GM12864 (cell line): ENCODE data around the gene COL8A1.

Source experiments
- DNase-seq: peaks from one replicate; pipeline ENCODE4 v3.0.0-alpha.2; 2011; ENCODE audit warnings: low read depth
- H3K4me3 ChIP-seq: 2 replicates; pipeline ENCODE4 v1.5.1; 2011; ENCODE audit warnings: mild to moderate bottlenecking, low read depth, low read length, control low read depth
- TF ChIP-seq, protein P1 (sequence below): IDR thresholded peaks from 2 replicates; pipeline ENCODE4 v1.5.1; 2011; ENCODE audit warnings: low read depth, mild to moderate bottlenecking, moderate library complexity, low read length, control low read depth, inconsistent platforms; ENCODE audit errors: missing control alignments

The COL8A1 gene

GRCh38 chr3:99658274-99658673, 19.9 kb downstream of the COL8A1 start:
- TF ChIP-seq, protein P1, sequence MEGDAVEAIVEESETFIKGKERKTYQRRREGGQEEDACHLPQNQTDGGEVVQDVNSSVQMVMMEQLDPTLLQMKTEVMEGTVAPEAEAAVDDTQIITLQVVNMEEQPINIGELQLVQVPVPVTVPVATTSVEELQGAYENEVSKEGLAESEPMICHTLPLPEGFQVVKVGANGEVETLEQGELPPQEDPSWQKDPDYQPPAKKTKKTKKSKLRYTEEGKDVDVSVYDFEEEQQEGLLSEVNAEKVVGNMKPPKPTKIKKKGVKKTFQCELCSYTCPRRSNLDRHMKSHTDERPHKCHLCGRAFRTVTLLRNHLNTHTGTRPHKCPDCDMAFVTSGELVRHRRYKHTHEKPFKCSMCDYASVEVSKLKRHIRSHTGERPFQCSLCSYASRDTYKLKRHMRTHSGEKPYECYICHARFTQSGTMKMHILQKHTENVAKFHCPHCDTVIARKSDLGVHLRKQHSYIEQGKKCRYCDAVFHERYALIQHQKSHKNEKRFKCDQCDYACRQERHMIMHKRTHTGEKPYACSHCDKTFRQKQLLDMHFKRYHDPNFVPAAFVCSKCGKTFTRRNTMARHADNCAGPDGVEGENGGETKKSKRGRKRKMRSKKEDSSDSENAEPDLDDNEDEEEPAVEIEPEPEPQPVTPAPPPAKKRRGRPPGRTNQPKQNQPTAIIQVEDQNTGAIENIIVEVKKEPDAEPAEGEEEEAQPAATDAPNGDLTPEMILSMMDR: no peak
- DNase-seq: no peak
- no peak overlapping the region for H3K4me3 ChIP-seq

DNA sequence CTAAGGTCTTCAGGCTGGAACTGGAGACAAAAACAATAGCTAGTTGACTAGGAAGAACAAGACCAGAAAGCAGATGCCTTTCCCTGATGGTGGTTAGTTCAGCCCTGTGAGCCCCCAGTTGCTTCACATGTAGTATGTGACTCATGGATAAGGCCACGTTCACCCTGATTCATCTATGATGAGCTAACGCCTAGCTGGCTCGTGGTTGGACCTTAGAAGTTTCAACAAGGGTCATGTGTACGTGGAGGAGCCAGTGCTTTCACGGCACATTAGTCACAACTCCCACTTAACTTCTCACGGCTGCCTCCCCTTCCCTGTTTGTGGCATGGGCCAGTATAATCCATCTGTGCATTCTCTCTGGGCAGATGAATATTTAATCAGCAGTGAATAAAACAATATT, 20.6 kb downstream of the COL8A1 start:
- no peak for DNase-seq
- H3K4me3 ChIP-seq: no peak overlapping the region
- TF ChIP-seq, protein P1: no peak

GRCh38 chr3:99659951-99660350, 21.6 kb downstream of the COL8A1 start:
- no peak for DNase-seq
- TF ChIP-seq, protein P1: no peak
- no peak overlapping the region for H3K4me3 ChIP-seq

GRCh38 chr3:99662838-99663570, 24.6 kb downstream of the COL8A1 start:
- no peak overlapping the region for H3K4me3 ChIP-seq
- no peak for DNase-seq
- TF ChIP-seq, protein P1: no peak

DNA sequence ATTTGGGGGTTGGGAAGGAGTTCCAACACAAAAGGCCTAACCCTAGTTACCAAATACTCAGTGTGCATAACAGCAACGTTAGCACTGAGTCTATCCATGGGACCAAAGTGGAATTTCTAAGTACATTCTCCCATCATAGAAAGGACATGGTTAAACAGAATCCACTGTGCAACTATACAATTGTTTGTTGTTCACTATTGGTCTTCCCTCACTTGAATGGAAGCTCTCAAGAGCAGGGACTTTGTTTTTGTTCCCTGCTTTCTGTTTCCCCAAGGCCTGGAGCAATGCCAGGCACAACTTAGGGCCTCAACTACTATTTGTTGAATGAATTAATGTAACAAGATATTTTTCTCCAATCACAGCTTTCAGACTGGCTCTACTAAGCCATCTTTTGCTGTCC, 25.6 kb downstream of the COL8A1 start:
- H3K4me3 ChIP-seq: no peak overlapping the region
- no peak for DNase-seq
- TF ChIP-seq, protein P1: no peak

DNA sequence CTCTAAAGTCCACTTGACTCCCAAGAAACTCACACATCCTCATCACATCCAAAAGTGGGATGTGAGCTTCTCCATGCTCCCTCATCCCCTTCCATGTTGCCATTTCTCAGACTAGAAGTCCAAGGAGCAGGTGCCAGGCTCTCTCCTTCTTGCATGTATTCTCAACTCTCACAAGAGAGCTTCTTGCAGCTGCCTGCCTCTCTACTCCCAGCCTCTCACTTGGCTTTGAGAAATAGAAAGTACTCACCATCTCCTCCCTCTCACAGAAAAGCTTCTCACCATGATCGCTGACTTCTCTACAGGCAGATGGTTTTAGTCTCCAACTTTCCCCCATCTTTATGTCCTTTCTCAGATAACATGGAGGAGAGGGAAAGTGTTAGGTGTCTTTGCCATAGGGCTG, 26.6 kb downstream of the COL8A1 start:
- no peak overlapping the region for H3K4me3 ChIP-seq
- TF ChIP-seq, protein P1: no peak
- DNase-seq: no peak

DNA sequence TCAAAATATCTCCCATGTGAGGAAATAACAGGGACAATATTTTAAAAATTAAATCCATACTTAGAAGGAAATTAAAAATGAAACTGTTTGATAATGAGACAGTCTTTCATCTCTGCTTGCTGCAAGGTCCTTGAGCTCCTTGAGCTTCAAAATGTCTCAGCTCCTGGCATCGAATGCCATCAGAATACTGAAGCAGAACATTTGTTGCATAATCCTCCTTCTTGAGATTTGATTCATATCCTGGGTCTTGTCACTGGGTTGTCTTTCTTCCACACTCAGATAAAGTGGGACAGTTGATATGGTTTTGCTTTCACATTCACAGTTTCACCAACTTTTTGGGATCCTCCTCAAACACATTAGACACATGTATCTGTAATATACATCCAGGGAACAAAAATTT, 27.8 kb downstream of the COL8A1 start:
- DNase-seq: no peak
- TF ChIP-seq, protein P1: no peak
- H3K4me3 ChIP-seq: no peak overlapping the region
